Astrocyte (in vitro differentiated cells and primary cell): Measurements from ENCODE around the gene COL5A1. TPM values are rescaled to one million over a fixed set of nuclear protein-coding genes. Genes with fewer than 3 reads are reported as not detected.

Source experiments
- DNase-seq: peaks from one replicate; pipeline ENCODE4 v3.0.0-alpha.2; 2010; ENCODE audit warnings: low read depth
- FAIRE-seq: peaks from 2 replicates; lab custom pipeline; 2011; peaks lifted over from hg19 to GRCh38; lab: Jason Lieb, UNC
- H2AFZ ChIP-seq: 2 replicates; pipeline ENCODE4 v1.6.0; 2012; ENCODE audit warnings: low read depth, low read length, inconsistent platforms
- H3K27ac ChIP-seq: 2 replicates; pipeline ENCODE4 v1.5.1; 2011; ENCODE audit warnings: low read depth, low read length, inconsistent platforms
- H3K27me3 ChIP-seq: 2 replicates; pipeline ENCODE4 v1.6.0; 2011; ENCODE audit warnings: low read length, inconsistent platforms; ENCODE audit not compliant: insufficient read depth
- H3K36me3 ChIP-seq: 2 replicates; pipeline ENCODE4 v1.5.1; 2011; ENCODE audit warnings: low read length, inconsistent platforms; ENCODE audit not compliant: insufficient read depth
- H3K4me1 ChIP-seq: 2 replicates; pipeline ENCODE4 v1.5.1; 2011; ENCODE audit warnings: low read length, inconsistent platforms; ENCODE audit not compliant: insufficient read depth
- H3K4me2 ChIP-seq: 2 replicates; pipeline ENCODE4 v1.6.0; 2012; ENCODE audit warnings: low read length, inconsistent platforms
- H3K4me3 ChIP-seq: 2 replicates; pipeline ENCODE4 v1.5.1; 2011; ENCODE audit warnings: low read depth, mild to moderate bottlenecking, low read length, inconsistent platforms; ENCODE audit not compliant: insufficient read depth
- H3K79me2 ChIP-seq: 2 replicates; pipeline ENCODE4 v1.6.0; 2012; ENCODE audit warnings: mild to moderate bottlenecking, low read length, inconsistent platforms; ENCODE audit not compliant: insufficient read depth
- H3K9ac ChIP-seq: 2 replicates; pipeline ENCODE4 v1.6.0; 2012; ENCODE audit warnings: mild to moderate bottlenecking, low read length, inconsistent platforms
- H3K9me3 ChIP-seq: 2 replicates; pipeline ENCODE4 v1.5.1; 2012; ENCODE audit warnings: low read depth, mild to moderate bottlenecking, low read length, inconsistent platforms; ENCODE audit not compliant: insufficient read depth
- H4K20me1 ChIP-seq: 2 replicates; pipeline ENCODE4 v1.6.0; 2012; ENCODE audit warnings: low read length, inconsistent platforms; ENCODE audit not compliant: insufficient read depth
- H3K27ac Mint-ChIP-seq: one replicate; pipeline ENCODE4 v1.8.0; 2021; ENCODE audit warnings: mild to moderate bottlenecking, mixed read lengths; ENCODE audit not compliant: unreplicated experiment
- H3K27me3 Mint-ChIP-seq: one replicate; pipeline ENCODE4 v1.8.0; 2021; ENCODE audit warnings: low read depth, mixed read lengths; ENCODE audit not compliant: unreplicated experiment
- H3K36me3 Mint-ChIP-seq: one replicate; pipeline ENCODE4 v1.8.0; 2021; ENCODE audit warnings: low read depth, mixed read lengths; ENCODE audit not compliant: unreplicated experiment
- H3K4me1 Mint-ChIP-seq: one replicate; pipeline ENCODE4 v1.8.0; 2021; ENCODE audit warnings: low read depth, mixed read lengths; ENCODE audit not compliant: unreplicated experiment
- H3K4me3 Mint-ChIP-seq: one replicate; pipeline ENCODE4 v1.8.0; 2021; ENCODE audit warnings: mild to moderate bottlenecking, moderate library complexity, mixed read lengths; ENCODE audit not compliant: unreplicated experiment
- H3K9me3 Mint-ChIP-seq: one replicate; pipeline ENCODE4 v1.8.0; 2021; ENCODE audit warnings: mild to moderate bottlenecking, mixed read lengths; ENCODE audit not compliant: unreplicated experiment
- CTCF ChIP-seq: IDR thresholded peaks from 2 replicates; pipeline ENCODE4 v1.5.1; 2011; ENCODE audit warnings: low read depth, mild to moderate bottlenecking, inconsistent platforms, low read length, moderate library complexity; ENCODE audit not compliant: insufficient read depth
- EZH2 ChIP-seq: IDR thresholded peaks from 2 replicates; pipeline ENCODE4 v1.6.1; 2012; ENCODE audit warnings: mild to moderate bottlenecking, low read length, inconsistent platforms; ENCODE audit not compliant: insufficient read depth
- total RNA-seq: library from RNA; stranded (reverse); gene quantifications from 2 replicates; pipeline ENCODE4 v1.2.1, GENCODE V29; 2021

Gene COL5A1
- total RNA-seq, 1 donor from 2014 or later: 1,055 TPM

DNA sequence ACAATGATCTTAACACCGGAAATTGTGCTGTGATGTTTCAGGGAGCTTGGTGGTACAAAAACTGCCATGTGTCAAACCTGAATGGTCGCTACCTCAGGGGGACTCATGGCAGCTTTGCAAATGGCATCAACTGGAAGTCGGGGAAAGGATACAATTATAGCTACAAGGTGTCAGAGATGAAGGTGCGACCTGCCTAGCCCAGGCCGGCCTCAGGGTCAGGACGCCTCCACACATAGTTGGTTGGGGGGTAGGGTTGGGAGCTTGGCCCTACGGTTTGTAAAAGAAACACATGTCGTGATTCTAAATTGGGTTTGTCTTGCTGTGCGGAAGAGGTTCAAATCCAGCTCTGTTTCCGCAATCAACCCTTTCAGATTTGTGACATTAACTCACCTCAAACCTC lies 245.6 kb downstream of the COL5A1 start:
- Mint-ChIP-seq H3K27ac (no peak overlapping the region), H3K4me1 (no peaks in the 10 kb centered on the region), H3K36me3 (peaks cover 2% of the 10 kb centered on the region), H3K27me3 (peaks cover 29% of the 10 kb centered on the region), H3K4me3 (no peak overlapping the region), H3K9me3 (peaks cover 4% of the 10 kb centered on the region)
- Histone ChIP-seq H3K79me2 (no peaks in the 10 kb centered on the region), H3K4me3 (no peak overlapping the region), H3K4me1 (no peaks in the 10 kb centered on the region), H3K4me2 (no peak overlapping the region), H4K20me1 (no peaks in the 10 kb centered on the region), H2AFZ (no peak overlapping the region), H3K27ac (no peak overlapping the region), H3K9ac (no peak overlapping the region), H3K36me3 (no peaks in the 10 kb centered on the region), H3K9me3 (no peaks in the 10 kb centered on the region), H3K27me3 (peaks cover 7% of the 10 kb centered on the region)
- TF ChIP-seq CTCF (no peak), EZH2 (no peak)
- FAIRE-seq (no peak), DNase-seq (no peak)

DNA sequence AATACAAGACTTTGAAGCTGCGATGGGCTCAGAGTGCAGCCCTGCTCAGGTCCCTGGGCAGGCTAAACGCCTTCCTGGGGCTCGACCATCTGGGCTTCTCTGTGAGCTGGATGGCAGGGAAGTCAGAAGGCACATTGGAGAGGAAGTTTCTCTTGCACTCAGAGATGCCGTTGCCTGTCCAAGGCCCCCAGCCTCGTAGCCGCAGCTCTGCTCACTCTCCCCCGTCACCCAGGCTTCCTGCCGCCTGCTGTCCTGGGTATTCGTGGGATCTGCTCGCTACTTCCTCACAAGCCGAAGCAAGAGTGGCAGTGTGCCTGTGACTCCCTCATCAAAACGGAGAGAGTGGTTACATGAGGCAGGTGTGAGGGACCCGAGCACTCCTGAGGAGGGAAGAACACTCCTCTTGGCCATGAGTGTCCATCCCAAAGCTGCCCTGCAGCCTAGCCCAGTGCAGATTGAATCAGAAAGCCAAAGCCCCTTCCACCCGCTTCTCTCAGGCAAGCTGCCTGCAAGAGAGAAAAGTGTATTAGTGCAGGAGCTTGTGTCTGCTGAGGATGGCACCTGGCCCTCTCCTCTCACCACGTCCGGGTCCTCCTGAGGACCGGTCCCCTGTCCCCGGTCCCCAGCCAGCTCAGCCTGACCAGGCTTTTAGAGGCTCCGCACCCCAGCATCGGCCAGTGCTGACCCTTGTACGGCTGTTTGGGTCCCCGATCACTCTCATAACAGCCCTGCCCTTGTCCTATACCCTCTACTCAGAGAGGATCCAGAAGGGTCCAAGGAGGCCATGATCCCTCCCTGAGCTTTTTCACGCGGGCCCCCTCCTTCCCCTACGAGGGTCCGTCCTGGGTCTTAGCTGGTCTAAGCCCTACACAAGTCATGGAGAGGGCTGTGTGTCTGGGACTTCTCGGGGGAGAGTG lies 246.3 kb downstream of the COL5A1 start:
- Mint-ChIP-seq H3K36me3 (peaks cover 2% of the 10 kb centered on the region), H3K27ac (no peak overlapping the region), H3K9me3 (peaks cover 4% of the 10 kb centered on the region), H3K4me3 (no peak overlapping the region), H3K4me1 (no peaks in the 10 kb centered on the region), H3K27me3 (peaks cover 31% of the 10 kb centered on the region)
- Histone ChIP-seq H3K4me2 (no peak overlapping the region), H3K27ac (no peak overlapping the region), H3K79me2 (no peaks in the 10 kb centered on the region), H4K20me1 (no peaks in the 10 kb centered on the region), H3K4me1 (no peaks in the 10 kb centered on the region), H3K27me3 (peaks cover 7% of the 10 kb centered on the region), H3K9ac (no peak overlapping the region), H3K4me3 (no peak overlapping the region), H3K9me3 (no peaks in the 10 kb centered on the region), H3K36me3 (no peaks in the 10 kb centered on the region), H2AFZ (no peak overlapping the region)
- FAIRE-seq: no peak
- DNase-seq: no peak
- TF ChIP-seq CTCF: no peak
- no peak for TF ChIP-seq EZH2
